Measurements from ENCODE around the gene C1orf35. TPM values are rescaled to one million over a fixed set of nuclear protein-coding genes. Genes with fewer than 3 reads are reported as not detected.
A peak's percentile ranks its signal among the peaks of the same experiment; 100 is the strongest.

Gene C1orf35
- total and polyA plus RNA-seq, 4 donors = 4.0 to 7.5 (median 6.4) TPM

GRCh38 chr1:228101614-228101993 lies 1.5 kb downstream of the C1orf35 start:
- H3K9ac ChIP-seq (ENCODE audit: low read depth in 1 of 2, low read length in 2 of 2) = no peak overlapping the region
- H3K27me3 ChIP-seq (ENCODE audit: control insufficient read depth in 4 of 4, insufficient read depth in 4 of 4, low read length in 3 of 4) = no peaks in the 10 kb centered on the region
- H3K4me1 ChIP-seq (ENCODE audit: control insufficient read depth in 4 of 4, insufficient read depth in 4 of 4, low read length in 3 of 4) = peaks cover 10 to 44% (median 26%) of the 10 kb centered on the region in 4 donors
- H3K27ac ChIP-seq (ENCODE audit: low read depth in 1 of 2, low read length in 2 of 2) = no peak overlapping the region
- H3K4me3 ChIP-seq (ENCODE audit: low read depth in 1 of 3, low read length in 3 of 3) = peak overlapping the region in 1 of 3 donors; percentile 90
- 59% methylated on average over 15 of the region's 15 CpGs for WGBS
- no peak for DNase-seq (ENCODE audit: low spot score)
- TF ChIP-seq RXRA (IDR thresholded peaks at IDR 0.05) = no peak
- TF ChIP-seq YY1 (IDR thresholded peaks at IDR 0.05) = no peak
- TF ChIP-seq CTCF (IDR thresholded peaks at IDR 0.05; ENCODE audit: low read depth, low read length, missing input control) = no peak
- no peak for TF ChIP-seq ATF3 (IDR thresholded peaks at IDR 0.05)
- no peak for TF ChIP-seq GABPA (IDR thresholded peaks at IDR 0.05 in 1 of 2, conservative IDR thresholded peaks at IDR 0.05 in 1 of 2)
- no peak for TF ChIP-seq HNF4A (conservative IDR thresholded peaks at IDR 0.05)
- no peak for TF ChIP-seq ZBTB33 (IDR thresholded peaks at IDR 0.05)
- TF ChIP-seq NR2F2 (IDR thresholded peaks at IDR 0.05) = no peak
- no peak for TF ChIP-seq REST (IDR thresholded peaks at IDR 0.05)
- TF ChIP-seq FOXA1 (IDR thresholded peaks at IDR 0.05) = no peak
- no peak for TF ChIP-seq SP1 (IDR thresholded peaks at IDR 0.05)
- no peak for TF ChIP-seq FOXA2 (IDR thresholded peaks at IDR 0.05)
- TF ChIP-seq EGR1 (IDR thresholded peaks at IDR 0.05; ENCODE audit: low read depth in 2 of 2) = no peak
- TF ChIP-seq RAD21 (IDR thresholded peaks at IDR 0.05) = no peak
- TF ChIP-seq MAX (IDR thresholded peaks at IDR 0.05) = no peak
- TF ChIP-seq HNF4G (IDR thresholded peaks at IDR 0.05) = no peak
- no peak for TF ChIP-seq JUND (IDR thresholded peaks at IDR 0.05)
- no peak for TF ChIP-seq TAF1 (conservative IDR thresholded peaks at IDR 0.05)
- H3K36me3 ChIP-seq (ENCODE audit: control insufficient read depth in 4 of 4, insufficient read depth in 3 of 4, low read depth in 1 of 4, low read length in 3 of 4) = peaks cover 9 to 38% (median 29%) of the 10 kb centered on the region in 4 donors
- H3K9me3 ChIP-seq (ENCODE audit: control insufficient read depth in 4 of 4, low read length in 3 of 4) = no peaks in the 10 kb centered on the region

Data from liver (tissue), 9 donors.